ENCODE data around the gene SCLT1. TPM values are rescaled to one million over a fixed set of nuclear protein-coding genes. Genes with fewer than 3 reads are reported as not detected.

Gene SCLT1
- total and polyA plus RNA-seq, 2 of the 4 experiments (the other 2 are of a cell fraction), result 4.9 to 7.7 TPM

- intact Hi-C loops (cut with micrococcal nuclease), result no loop called here
- DNase-seq, result no peak
- Histone ChIP-seq H3K56ac (ENCODE audit: extremely low read depth, insufficient read depth, low read length) (no peak overlapping the region), H3K9me3 (ENCODE audit: control insufficient read depth, insufficient read depth, low read length) (no peaks in the 10 kb centered on the region), H2AK9ac (replicated peaks; ENCODE audit: low read depth, low read length, poor library complexity) (no peak overlapping the region), H3K9me1 (ENCODE audit: insufficient read depth, low read length) (peaks cover 28% of the 10 kb centered on the region), H4K91ac (ENCODE audit: insufficient read depth, low read depth, low read length) (no peak overlapping the region), H3K9ac (ENCODE audit: low read depth, low read length) (no peak overlapping the region), H2AK5ac (ENCODE audit: low read depth, low read length) (no peak overlapping the region), H3K79me1 (ENCODE audit: low read depth in 1 of 2, low read length in 2 of 2) (peaks cover 75 to 92% of the 10 kb centered on the region in 2 experiments), H3K27ac (ENCODE audit: insufficient read depth, low read length) (no peak overlapping the region), H2BK5ac (ENCODE audit: low read depth, low read length, poor library complexity, severe bottlenecking) (no peak overlapping the region), H2BK120ac (ENCODE audit: low read depth, low read length) (no peak overlapping the region), H4K20me1 (ENCODE audit: insufficient read depth, low read length) (0 out of 2 replicates have a peak, but pooled peaks cover 9% of the 10 kb centered on the region), H4K8ac (ENCODE audit: low read depth in 2 of 2, low read length in 2 of 2) (no peak overlapping the region), H3K27me3 (ENCODE audit: control insufficient read depth, insufficient read depth, low read length) (no peaks in the 10 kb centered on the region), H3K18ac (ENCODE audit: low read depth, low read length) (no peak overlapping the region), H3K36me3 (ENCODE audit: control insufficient read depth, insufficient read depth, low read length) (peaks cover 60% of the 10 kb centered on the region), H3K4me2 (ENCODE audit: low read depth, low read length) (no peak overlapping the region), H3K4me1 (ENCODE audit: control insufficient read depth, insufficient read depth, low read length) (peaks cover 5% of the 10 kb centered on the region), H4K5ac (ENCODE audit: low read depth, low read length) (no peak overlapping the region), H3K4ac (ENCODE audit: low read depth, low read length) (no peak overlapping the region), H3K23ac (ENCODE audit: low read depth, low read length) (no peak overlapping the region), H3K14ac (replicated peaks; ENCODE audit: low read depth, low read length) (no peak overlapping the region), H3K4me3 (ENCODE audit: insufficient read depth, low read depth, low read length) (no peak overlapping the region), H2BK15ac (ENCODE audit: low read depth, low read length) (no peak overlapping the region), H2AFZ (replicated peaks; ENCODE audit: low read length, poor library complexity) (peak overlapping the region; percentile 21), H2BK20ac (ENCODE audit: low read depth, low read length) (no peak overlapping the region)
- dilution Hi-C loops (cut with HindIII; ENCODE audit: low sequenced_read_pairs, unreplicated experiment), result no loop called here
- ChIA-PET CTCF (interaction anchor here (1.1 to 1.3 kb wide), 2 partner anchors 10 to 33 kb away, joined by 3 read pairs; no protein-coding TSS in a partner anchor), POLR2A (ENCODE audit: unreplicated experiment) (no interaction called here)
- ATAC-seq (ENCODE audit: low read depth), result peak; percentile 45; the same call in 1 of the 2 replicates
- BruUV-seq (replicated peaks), result no TSS peak
- 60% methylated on average over 1 of the region's 4 CpGs; no CpG with 5 or more reads in 1 of the 2 experiments for WGBS, 2 experiments (ENCODE audit: extremely low coverage in 2 of 2, insufficient read length in 1 of 2)
- TF ChIP-seq, protein P1, sequence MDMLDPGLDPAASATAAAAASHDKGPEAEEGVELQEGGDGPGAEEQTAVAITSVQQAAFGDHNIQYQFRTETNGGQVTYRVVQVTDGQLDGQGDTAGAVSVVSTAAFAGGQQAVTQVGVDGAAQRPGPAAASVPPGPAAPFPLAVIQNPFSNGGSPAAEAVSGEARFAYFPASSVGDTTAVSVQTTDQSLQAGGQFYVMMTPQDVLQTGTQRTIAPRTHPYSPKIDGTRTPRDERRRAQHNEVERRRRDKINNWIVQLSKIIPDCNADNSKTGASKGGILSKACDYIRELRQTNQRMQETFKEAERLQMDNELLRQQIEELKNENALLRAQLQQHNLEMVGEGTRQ (IDR thresholded peaks at IDR 0.05; ENCODE audit: low read depth, low read length), result no peak
- TF ChIP-seq NFE2L2 (IDR thresholded peaks at IDR 0.05; ENCODE audit: low read depth, low read length) (no peak), CEBPB (IDR thresholded peaks at IDR 0.05; ENCODE audit: low read depth, low read length) (no peak), POLR2A (IDR thresholded peaks at IDR 0.05; ENCODE audit: low read depth, low read length) (no peak), MAZ (IDR thresholded peaks at IDR 0.05; ENCODE audit: borderline replicate concordance, low read depth, low read length) (no peak), CHD1 (IDR thresholded peaks at IDR 0.05; ENCODE audit: low read depth, low read length) (no peak), BHLHE40 (IDR thresholded peaks at IDR 0.05; ENCODE audit: low read depth, low read length) (no peak), RFX5 (IDR thresholded peaks at IDR 0.05; ENCODE audit: low read depth, low read length) (no peak), MAFK (IDR thresholded peaks at IDR 0.05; ENCODE audit: low read depth, low read length) (no peak), RAD21 (IDR thresholded peaks at IDR 0.05; ENCODE audit: low read length) (no peak), FOS (IDR thresholded peaks at IDR 0.05; ENCODE audit: low read depth, low read length) (no peak), SMC3 (IDR thresholded peaks at IDR 0.05; ENCODE audit: low read depth, low read length) (no peak), MXI1 (IDR thresholded peaks at IDR 0.05; ENCODE audit: borderline replicate concordance, low read depth, low read length) (no peak), RCOR1 (IDR thresholded peaks at IDR 0.05; ENCODE audit: insufficient replicate concordance, low read length) (no peak)
- TF ChIP-seq, protein P2, sequence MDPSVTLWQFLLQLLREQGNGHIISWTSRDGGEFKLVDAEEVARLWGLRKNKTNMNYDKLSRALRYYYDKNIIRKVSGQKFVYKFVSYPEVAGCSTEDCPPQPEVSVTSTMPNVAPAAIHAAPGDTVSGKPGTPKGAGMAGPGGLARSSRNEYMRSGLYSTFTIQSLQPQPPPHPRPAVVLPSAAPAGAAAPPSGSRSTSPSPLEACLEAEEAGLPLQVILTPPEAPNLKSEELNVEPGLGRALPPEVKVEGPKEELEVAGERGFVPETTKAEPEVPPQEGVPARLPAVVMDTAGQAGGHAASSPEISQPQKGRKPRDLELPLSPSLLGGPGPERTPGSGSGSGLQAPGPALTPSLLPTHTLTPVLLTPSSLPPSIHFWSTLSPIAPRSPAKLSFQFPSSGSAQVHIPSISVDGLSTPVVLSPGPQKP (IDR thresholded peaks at IDR 0.05; ENCODE audit: borderline replicate concordance, low read depth, low read length), result no peak
- TF ChIP-seq, protein P3, sequence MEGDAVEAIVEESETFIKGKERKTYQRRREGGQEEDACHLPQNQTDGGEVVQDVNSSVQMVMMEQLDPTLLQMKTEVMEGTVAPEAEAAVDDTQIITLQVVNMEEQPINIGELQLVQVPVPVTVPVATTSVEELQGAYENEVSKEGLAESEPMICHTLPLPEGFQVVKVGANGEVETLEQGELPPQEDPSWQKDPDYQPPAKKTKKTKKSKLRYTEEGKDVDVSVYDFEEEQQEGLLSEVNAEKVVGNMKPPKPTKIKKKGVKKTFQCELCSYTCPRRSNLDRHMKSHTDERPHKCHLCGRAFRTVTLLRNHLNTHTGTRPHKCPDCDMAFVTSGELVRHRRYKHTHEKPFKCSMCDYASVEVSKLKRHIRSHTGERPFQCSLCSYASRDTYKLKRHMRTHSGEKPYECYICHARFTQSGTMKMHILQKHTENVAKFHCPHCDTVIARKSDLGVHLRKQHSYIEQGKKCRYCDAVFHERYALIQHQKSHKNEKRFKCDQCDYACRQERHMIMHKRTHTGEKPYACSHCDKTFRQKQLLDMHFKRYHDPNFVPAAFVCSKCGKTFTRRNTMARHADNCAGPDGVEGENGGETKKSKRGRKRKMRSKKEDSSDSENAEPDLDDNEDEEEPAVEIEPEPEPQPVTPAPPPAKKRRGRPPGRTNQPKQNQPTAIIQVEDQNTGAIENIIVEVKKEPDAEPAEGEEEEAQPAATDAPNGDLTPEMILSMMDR (conservative IDR thresholded peaks at IDR 0.05; ENCODE audit: low read depth, low read length), result no peak
- in situ Hi-C loops (cut with MboI; ENCODE audit: low sequenced_read_pairs), result no loop called here
Observed at GRCh38 chr4:128844931-128845330, 248.4 kb downstream of the SCLT1 start.
